Glomerular endothelial cell (primary cell): ENCODE data around the gene GPN2. TPM values are rescaled to one million over a fixed set of nuclear protein-coding genes. Genes with fewer than 3 reads are reported as not detected.
"Not testable (repeated sequence)": the region's sequence is repeated elsewhere in the genome, so short reads cannot be mapped to it uniquely, and the experiment has no call there.

Source experiments
- DNase-seq: peaks from one replicate; pipeline ENCODE4 v3.0.0-alpha.2; 2011; ENCODE audit warnings: low read depth, low spot score; ENCODE audit errors: extremely low read depth
- total RNA-seq: library from RNA; depleted of rRNA; stranded (reverse); fragments of >200 nt; gene quantifications from 2 replicates; pipeline ENCODE4 v1.2.3, GENCODE V29; 2015

GPN2 gene
- total RNA-seq, 1 donor from 2014 or later, result 9.5 TPM

DNA sequence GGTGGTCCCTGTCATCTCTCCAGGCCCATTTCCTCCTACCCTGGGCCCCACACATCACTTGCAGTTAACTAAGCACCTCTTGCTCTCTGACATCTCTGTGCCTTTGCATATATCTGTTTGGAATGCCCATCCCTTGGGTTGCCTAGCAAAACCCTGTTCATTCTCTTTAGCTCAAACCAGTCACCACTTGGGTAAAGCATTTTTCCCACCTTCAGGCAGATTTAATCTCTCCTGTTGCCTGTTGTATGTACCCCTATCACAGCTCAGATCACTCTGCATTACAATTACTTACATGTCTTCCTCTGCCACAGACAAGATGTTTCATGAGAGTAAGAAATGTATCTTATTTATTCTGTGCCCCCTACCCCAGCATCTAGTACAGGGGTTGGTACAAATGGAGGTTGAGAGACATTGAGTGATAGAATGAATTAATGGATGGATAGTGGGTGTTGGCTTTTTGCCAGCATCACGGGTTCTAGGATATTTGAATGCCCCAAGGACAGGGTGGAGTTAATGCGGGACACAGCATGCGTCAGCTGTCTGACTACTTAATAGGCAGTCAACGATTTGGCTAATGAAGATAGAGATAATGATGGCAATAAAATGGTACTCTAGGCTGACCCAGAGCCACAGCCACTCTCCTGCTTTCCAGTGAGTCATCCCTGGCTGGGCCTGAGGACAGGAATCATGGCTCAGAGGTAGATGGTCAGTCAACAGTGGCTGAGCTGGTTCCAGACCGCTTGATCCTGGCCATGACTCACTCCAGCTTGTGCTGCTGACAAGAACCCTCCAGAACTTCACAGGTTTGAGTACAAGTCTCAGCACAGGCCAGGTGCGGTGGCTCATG lies 17.2 kb upstream of the GPN2 start:
- no peak for DNase-seq

DNA sequence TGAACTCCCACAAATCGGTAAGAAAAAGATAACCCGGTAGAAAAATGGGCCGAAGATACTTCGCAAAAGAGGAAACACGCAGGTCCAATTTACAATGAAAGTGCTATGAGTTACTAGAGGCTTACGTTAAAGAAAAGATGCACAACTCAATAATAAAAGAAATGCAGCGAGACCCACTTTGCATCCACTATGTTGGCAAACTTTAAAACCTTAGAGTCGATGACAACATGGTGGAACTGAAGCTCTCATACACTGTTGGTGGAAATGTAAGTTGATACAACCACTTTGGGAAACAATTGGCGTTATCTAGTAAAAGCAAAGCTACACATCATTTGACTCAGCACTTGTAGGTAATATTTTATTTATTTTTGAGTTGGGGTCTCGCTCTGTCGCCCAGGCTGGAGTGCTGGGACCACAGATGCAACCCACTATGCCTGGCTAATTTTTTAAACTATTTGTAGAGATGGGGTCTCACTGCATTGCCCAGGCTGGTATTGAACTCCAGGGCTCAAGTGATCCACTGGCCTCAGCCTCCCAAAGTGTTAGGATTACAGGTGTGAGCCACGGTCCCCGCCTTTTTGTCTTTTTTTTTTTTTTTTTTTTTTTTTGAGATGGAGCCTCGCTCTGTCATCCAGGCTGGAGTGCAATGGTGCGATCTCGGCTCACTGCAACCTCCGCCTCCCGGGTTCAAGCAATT lies 10.9 kb upstream of the GPN2 start:
- DNase-seq, result no peak

DNA sequence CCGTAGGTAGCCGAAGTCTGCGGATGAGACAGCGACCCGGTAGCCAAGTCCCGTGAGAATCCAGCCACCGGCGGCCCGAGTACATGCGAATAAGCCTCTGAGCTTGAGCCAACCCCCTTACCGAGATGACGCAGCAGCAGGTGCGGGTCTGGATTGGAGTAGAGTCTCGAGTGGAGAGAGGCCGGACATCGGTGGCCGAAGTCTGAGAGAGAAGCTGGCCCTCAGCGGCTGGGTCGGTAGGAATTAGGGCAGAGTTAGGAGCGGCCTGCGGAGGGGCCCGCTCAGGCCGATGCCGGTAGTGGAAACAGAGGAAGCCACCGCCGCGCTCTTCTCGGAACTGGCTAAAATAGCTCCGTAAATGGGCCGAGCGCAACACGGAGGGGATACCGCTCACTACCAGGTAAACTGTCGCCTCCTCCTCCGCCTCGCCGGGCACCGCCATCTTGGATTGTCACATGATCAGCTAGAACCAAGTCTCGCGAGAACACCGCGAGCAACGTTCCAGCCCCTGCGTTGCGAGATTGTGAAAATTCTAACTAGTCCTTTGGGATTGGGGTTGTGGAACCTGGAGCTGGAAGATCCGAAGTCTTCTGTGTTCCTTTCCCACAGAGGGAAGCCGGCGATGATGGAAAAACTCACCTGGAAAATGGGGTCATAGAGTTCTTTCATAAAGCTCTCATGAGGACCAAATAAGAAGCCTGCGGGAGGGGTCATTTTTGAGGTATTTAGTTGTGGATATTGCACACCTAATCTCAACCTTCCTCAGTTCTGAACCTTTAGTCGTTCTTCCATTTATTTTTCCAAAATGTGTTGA lies 10.1 kb upstream of the GPN2 start, which contains the start of gene GPATCH3:
GPATCH3 (minus strand) TSS at position 467 of the 814 bp plus-strand sequence; CDS start at position 442, 25 bp downstream.
- DNase-seq, result peak; percentile 92

DNA sequence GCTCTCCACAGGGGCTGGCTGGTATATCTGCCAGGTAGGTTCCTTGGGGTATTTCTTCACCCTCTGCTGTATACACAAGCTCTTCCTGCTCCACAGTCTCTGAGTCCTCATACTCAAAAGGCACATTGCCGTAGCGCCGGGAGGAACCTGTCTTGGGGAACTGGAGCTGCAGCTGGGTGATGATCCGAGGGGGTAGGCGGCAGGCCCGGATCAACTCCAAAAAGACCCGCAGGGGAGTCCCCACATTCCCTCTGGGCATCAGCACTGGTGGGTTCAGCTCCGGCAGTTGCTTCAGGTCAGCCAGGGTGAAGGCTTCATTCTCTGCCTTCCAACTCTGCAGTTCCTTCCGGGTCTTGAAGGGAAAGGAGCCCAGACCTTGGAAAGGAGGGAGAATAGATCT lies 7.3 kb upstream of the GPN2 start:
- DNase-seq, result no peak

DNA sequence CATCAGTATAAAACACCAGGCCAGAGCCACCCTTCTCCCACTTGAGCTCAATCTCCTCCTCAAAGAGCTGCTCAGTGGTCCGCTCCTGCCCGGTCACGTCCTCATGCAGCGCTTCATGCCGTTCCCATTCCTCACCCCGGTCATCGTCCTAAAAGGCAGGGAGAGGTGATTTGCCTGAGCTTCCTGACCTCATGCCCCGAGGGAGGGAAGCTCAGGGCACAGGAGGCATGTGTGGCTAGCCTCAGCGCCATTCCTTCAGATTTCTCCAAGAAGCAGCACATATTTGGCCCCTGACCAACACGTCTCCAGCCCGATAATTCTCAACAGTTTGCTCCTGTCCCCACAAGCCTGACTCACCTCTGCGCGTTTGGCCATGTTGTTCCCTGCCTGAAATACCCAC lies 4.2 kb upstream of the GPN2 start:
- no peak for DNase-seq

DNA sequence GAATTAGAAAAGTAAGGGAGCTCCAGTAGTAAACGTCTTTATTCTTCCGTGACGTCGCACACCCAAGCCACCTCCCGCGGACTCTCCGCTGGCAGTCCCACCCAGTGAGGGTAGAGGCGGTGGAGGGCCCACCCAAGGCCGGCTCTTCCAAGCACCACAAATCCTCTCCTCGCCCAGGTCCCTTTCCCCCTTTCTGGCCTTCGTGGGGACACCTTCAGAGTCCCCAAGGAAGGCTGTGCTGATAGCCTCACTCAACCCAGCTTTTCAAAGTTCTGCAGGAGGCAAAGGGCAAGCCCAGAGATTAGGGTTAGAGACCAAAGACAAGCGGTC lies 349 bp upstream of the GPN2 start:
- no peak for DNase-seq

DNA sequence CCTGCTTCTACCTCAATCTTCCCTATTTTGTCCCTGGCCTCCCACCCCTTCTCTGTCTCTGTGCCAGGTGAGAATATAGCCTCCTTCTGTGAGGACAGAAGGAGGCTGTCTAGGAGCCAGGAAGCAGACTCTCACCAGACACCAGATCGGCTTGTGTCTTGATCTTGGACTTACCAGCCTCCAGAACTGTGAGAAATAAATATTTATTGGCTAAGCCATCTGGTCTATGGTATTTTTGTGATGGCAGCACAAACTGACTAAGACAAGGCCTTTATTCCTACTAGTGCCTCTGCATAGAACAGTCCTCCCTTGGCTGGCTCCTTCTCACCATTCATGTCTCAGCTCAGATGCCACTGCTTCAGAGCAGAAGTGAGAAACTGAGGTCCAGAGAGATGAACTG lies 1.9 kb downstream of the GPN2 start:
- DNase-seq, result no peak

DNA sequence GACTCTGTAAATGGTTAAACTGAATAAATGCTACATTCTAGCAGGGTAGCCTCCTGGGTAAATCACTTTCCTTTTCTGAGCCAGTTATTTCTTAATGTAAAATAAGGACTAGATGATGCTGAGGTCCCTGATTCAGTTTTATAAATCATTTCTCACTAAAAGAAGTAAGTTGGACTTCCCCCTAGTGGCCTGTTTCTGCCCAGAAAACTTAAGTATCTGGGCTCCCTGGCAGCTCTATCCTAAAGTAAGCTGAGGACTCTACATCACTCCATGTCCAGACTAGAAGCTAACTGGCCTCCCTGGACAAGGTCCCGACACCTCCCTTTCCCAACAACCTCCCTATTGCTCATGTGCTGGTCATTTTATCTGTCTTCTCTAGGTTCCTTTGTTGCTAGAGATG lies 3.0 kb downstream of the GPN2 start:
- no peak for DNase-seq

DNA sequence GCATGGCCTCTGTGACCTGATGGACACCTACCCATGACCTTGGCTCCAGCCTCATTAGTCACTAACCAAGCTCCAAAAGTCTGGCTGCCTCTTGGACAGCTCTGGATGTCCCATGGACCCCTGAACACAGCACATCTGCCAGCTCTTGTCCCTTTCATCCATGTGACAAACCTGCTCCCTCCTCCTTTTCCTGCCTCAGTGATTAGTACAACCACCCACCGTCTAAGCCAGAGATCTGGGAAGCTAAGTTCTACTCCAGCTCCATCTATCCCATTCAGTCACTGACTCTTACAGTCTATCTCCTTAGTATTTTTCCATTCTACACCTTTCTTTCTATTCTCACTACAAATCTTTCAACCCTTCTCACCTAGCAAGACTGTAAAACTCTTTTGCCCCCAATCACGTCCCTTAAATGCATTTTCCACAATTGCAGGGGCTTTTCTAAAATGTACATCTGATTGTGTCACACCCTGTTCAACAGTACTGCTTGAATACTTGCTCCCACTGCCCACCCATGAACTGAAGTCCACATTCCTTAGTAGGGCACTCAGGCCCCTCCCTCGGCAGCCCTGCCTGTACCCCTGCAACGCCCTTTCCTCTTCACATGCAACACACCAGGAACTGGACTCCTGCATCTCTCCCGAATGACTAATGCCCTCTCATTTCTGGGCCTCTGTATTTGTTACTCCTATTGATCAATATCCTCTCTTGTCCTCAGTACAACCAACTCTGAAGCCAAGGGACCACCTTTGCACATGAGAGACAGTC lies 7.2 kb downstream of the GPN2 start:
- no peak for DNase-seq

DNA sequence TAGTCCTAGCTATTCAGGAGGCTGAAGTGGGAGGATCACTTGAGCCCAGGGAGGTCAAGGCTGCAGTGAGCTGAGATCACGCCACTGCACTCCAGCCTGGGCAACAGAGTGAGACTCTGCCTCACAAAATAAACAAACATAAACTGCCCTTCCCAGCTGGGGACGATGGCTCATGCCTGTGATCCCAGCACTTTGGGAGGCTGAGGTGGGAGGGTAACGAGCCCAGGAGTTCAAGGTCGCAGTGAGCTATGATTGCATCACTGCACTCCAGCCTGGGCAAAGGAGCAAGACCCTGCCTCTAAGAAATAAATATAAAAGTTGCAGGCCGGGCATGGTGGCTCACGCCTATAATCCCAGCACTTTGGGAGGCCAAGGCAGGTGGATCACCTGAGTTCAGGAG lies 8.5 kb downstream of the GPN2 start:
- not testable (repeated sequence) for DNase-seq

DNA sequence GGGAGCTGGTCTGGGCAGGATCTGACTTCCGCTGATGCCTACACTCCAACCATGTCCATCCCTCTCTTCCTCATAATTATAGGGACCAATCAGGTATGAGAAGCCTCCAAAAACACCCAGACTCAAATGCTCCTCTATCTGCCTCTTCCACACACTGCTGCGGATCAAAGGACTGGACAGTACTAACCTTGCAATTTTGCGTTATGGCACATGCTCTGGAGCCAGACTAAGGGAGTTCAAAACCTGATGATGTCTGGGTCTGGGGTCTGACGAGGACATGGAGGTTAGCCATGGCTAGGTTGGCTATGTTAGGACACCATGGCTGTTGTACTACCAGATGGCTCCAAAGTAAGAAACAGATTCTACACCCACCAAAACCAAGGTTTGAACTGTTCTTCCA lies 10.3 kb downstream of the GPN2 start:
- DNase-seq, result no peak

DNA sequence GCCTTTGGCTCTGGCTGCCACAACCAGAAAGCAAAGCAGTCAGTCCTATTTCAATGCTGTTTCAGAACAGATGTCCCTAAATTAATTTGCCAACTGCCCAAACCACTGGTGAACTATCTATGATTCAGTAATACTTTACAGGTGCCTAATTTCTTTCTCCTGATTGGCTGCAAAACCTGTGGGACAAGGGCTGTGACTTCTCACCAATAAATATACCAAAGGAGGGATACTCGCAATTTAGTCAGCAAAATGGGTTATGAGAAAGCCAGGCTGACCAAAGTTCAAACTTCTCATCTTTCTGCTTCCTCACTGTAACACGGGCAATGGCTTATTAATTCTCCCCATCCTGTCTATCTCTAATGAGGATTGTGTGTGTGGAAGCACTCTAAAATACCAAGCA lies 12.8 kb downstream of the GPN2 start:
- DNase-seq, result no peak

DNA sequence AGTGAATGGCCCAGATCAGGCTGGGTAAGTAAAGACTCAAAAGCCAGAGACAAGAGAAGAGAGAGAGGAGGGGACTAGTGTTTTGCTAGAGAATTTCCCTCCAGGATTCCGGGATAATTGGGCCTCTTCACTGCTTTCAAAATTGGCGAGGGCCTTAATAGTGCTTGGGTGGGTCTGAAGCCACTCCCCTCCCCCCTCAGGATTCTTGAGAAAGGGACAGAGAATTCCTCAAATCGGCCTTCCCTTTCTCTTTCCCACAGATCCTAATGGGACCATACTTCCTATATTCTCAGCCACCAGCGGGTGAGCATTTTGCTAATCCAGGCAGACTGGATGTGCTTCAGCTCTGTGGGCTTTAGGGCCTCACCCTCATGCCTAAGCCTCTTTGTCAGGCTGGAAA lies 15.2 kb downstream of the GPN2 start:
- DNase-seq, result no peak

DNA sequence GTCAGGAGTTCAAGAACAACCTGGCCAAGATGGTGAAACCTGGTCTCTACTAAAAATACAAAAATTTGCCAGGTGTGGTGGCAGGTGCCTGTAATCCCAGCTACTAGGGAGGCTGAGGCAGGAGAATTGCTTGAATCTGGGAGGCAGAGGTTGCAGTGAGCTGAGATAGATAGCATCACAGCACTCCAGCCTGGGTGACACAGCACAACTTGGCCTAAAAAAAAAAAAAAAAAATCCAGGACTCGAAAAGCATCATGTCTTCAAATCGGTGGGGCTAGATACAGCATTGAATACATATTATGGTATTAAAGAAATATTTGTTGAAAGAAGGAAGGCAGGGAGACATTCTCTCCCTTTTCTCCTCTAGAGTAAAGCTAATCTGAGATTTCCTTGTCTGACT lies 17.0 kb downstream of the GPN2 start:
- not testable (repeated sequence) for DNase-seq

DNA sequence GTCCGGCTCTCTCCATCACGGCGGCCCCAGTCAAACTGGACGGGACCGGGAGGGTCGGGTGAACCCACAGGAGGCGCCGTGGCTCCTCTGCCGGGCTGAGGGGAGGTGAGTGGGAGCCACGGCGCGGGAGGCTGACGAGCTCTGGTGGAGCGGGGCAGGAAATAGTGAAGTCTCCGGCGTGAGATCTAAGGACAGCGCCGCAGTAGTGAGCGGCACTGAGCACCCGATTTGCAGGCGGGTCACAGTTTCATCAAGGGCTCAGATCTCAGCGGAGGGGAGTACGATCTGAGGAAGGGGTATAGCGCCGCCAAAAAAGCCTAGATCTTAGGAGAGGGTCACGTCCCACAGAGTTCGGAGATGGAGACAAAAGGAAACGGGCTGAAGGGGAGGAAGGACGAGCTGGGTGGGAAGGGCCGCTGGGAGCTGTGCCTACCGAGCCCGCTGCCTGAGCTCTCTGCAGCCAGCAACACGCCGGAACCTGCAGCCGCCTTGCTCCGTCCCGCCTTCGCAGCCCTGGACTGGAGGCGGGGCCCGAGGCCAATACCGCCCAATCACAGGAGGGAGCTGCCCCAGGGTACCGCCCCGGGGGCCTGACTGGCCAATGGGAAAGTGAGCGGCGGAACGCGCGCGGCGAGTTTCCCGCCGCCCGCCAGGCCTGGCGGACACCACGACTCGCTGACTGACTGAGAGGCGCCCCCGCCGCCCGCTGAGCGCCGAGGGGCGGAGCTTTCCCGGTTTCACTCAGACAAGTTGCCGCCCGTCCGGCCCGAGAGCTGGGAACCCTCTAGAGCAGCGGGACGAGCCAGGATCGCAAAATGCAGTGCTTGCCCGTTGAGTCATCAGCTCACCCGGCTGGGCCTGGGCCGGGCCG lies 25.2 kb downstream of the GPN2 start:
- peak; percentile 47 for DNase-seq

DNA sequence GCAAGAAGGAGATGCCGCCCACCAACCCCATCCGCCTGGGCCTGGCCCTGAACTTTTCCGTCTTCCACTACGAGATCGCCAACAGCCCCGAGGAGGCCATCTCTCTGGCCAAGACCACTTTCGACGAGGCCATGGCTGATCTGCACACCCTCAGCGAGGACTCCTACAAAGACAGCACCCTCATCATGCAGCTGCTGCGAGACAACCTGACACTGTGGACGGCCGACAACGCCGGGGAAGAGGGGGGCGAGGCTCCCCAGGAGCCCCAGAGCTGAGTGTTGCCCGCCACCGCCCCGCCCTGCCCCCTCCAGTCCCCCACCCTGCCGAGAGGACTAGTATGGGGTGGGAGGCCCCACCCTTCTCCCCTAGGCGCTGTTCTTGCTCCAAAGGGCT lies 26.4 kb downstream of the GPN2 start:
- no peak for DNase-seq

DNA sequence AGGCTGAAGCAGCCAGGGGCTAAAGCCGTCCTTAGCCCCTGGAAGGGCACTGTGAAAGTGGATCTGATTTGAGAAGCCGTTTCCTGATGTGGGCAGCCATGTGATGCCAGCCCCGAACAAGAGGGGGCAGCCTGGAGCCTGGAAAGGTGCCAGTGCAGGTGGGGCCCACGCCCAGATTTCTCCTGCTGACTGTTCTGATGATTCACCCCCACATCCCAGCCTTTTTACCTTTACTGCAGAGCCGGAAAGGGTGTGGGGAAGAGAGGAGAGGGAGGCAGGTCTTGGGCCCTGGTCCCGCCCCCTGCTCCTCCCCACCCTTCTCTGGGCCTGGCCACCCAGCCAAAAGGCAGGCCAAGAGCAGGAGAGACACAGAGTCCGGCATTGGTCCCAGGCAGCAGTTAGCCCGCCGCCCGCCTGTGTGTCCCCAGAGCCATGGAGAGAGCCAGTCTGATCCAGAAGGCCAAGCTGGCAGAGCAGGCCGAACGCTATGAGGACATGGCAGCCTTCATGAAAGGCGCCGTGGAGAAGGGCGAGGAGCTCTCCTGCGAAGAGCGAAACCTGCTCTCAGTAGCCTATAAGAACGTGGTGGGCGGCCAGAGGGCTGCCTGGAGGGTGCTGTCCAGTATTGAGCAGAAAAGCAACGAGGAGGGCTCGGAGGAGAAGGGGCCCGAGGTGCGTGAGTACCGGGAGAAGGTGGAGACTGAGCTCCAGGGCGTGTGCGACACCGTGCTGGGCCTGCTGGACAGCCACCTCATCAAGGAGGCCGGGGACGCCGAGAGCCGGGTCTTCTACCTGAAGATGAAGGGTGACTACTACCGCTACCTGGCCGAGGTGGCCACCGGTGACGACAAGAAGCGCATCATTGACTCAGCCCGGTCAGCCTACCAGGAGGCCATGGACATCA lies 27.1 kb downstream of the GPN2 start, which contains the start of gene SFN:
SFN (plus strand) TSS at position 369 of the 904 bp plus-strand sequence; CDS start at position 433, 64 bp downstream.
- no peak for DNase-seq

DNA sequence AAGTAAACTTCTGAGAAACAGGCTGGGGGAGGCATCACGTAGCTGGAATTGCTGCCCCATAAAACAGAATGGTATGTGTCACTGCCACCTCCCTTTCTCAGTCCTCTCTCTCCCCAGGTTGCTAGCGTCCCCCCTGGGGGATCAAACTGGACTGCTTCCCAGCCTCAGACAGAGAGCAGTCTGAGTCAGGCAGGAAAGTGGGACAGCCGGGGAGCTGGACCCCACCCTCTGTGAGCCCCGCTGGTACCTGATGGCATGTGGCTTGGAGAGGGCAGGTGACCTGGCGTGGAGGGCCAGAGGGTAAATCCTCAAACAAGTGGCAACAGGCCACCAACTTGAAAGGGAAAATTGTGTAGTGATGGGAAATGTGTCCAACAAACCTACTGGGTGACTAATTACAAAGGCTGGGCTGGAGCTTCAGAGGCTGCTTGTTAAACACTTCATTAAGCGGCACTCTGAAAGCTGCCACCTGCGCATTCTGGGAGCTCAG lies 28.1 kb downstream of the GPN2 start:
- DNase-seq, result no peak
